HCT116 (cell line): ENCODE results near the gene ARHGEF38. TPM values are rescaled to one million over a fixed set of nuclear protein-coding genes. Genes with fewer than 3 reads are reported as not detected.

Experiments
- ATAC-seq: fragments of 200-7000 bp; cut with Tn5 transposase; 2 replicates; pipeline ENCODE4 v1.9.1; 2020; ENCODE audit warnings: mild to moderate bottlenecking, moderate library complexity
- BruUV-seq: library from RNA; stranded (reverse); fragments of 400-500 nt; replicated peaks from 2 replicates; lab custom pipeline; 2021; lab: Mats Ljungman, UMichigan
- CTCF ChIA-PET: fragments of 300-600 bp; sonication (Branson Sonifier 250); formaldehyde crosslinking; loops from one replicate; lab custom pipeline; 2021; ENCODE audit warnings: antibody characterized with exemption; lab: Charles Lee
- POLR2A ChIA-PET: fragments of 300-600, 350-600 bp; sonication (Branson Sonifier 250); formaldehyde crosslinking; loops from one replicate; lab custom pipeline; 2021; ENCODE audit warnings: antibody characterized with exemption; lab: Charles Lee
- RAD21 ChIA-PET, 2 experiments: fragments of 300-600 bp; sonication (Branson Sonifier 250); formaldehyde crosslinking; loops; one replicate each; lab custom pipeline; 2023; ENCODE audit warnings: low total read pairs in 2 of 2; ENCODE audit not compliant: uncharacterized antibody in 2 of 2, unreplicated experiment in 2 of 2, low non-redundant PET in 1 of 2; lab: Charles Lee
- DNase-seq: peaks from one replicate; pipeline ENCODE4 v3.0.0-alpha.2; 2010; ENCODE audit warnings: low read depth, low spot score
- H2AFZ ChIP-seq: fragments of 200-600 bp; shearing (Covaris generic), sonication (generic); 2 replicates; pipeline ENCODE4 v1.6.1; 2017; ENCODE audit warnings: low read depth, mixed run types, mixed read lengths, antibody characterized with exemption, low read length; ENCODE audit not compliant: poor library complexity, severe bottlenecking
- H3K27ac ChIP-seq: 2 replicates; pipeline ENCODE4 v1.5.1; 2012; ENCODE audit warnings: low read depth, low read length
- H3K27me3 ChIP-seq: fragments of 200-600 bp; sonication (generic); 2 replicates; pipeline ENCODE4 v1.6.1; 2016; ENCODE audit warnings: mixed run types, low read length, mixed read lengths; ENCODE audit not compliant: insufficient read depth
- H3K36me3 ChIP-seq, 2 experiments: fragments of 200-500 bp in 1 of 2; fragments of 200-600 bp in 1 of 2; sonication (Bioruptor generic) in 1 of 2; sonication (generic) in 1 of 2; 2 replicates each; pipeline versions ENCODE4 v1.5.1 to v1.6.1; 2014 to 2016; ENCODE audit warnings: low read length in 2 of 2, inconsistent platforms in 1 of 2, mixed read lengths in 1 of 2, mixed run types in 1 of 2; ENCODE audit not compliant: insufficient read depth in 2 of 2, control insufficient read depth in 1 of 2
- H3K4me1 ChIP-seq, 2 experiments: fragments of 200-600 bp in 1 of 2; sonication (generic) in 1 of 2; 2 replicates each; pipeline versions ENCODE4 v1.5.1 to v1.6.1; 2012 to 2017; ENCODE audit warnings: low read length in 2 of 2, inconsistent platforms in 1 of 2, mild to moderate bottlenecking in 1 of 2, mixed read lengths in 1 of 2, mixed run types in 1 of 2, moderate library complexity in 1 of 2; ENCODE audit not compliant: insufficient read depth in 2 of 2, control insufficient read depth in 1 of 2
- H3K4me2 ChIP-seq: fragments of 200-600 bp; sonication (generic); 2 replicates; pipeline ENCODE4 v1.6.1; 2017; ENCODE audit warnings: mixed run types, low read length, mixed read lengths
- H3K4me3 ChIP-seq, 2 experiments: fragments of 200-600 bp in 1 of 2; sonication (generic) in 1 of 2; replicated peaks in 1 of 2; 2 replicates each; pipeline ENCODE4 v1.5.1; 2011 to 2016; ENCODE audit warnings: low read length in 2 of 2, control low read depth in 1 of 2, low read depth in 1 of 2, mild to moderate bottlenecking in 1 of 2, mixed read lengths in 1 of 2, mixed run types in 1 of 2
- H3K79me2 ChIP-seq: fragments of 200-600 bp; sonication (generic); 2 replicates; pipeline ENCODE4 v1.6.1; 2017; ENCODE audit warnings: mild to moderate bottlenecking, mixed run types, low read length, moderate library complexity, mixed read lengths; ENCODE audit not compliant: insufficient read depth
- H3K9ac ChIP-seq: fragments of 200-600 bp; sonication (generic); 2 replicates; pipeline ENCODE4 v1.6.1; 2016; ENCODE audit warnings: low read length, mixed read lengths
- H3K9me2 ChIP-seq: fragments of 200-600 bp; sonication (generic), shearing (Covaris generic); 2 replicates; pipeline ENCODE4 v1.6.1; 2017; ENCODE audit warnings: mixed run types, mild to moderate bottlenecking, moderate library complexity; ENCODE audit not compliant: insufficient read depth
- H3K9me3 ChIP-seq, 2 experiments: fragments of 200-500 bp in 1 of 2; fragments of 200-600 bp in 1 of 2; sonication (Bioruptor generic) in 1 of 2; sonication (generic) in 1 of 2; 2 replicates each; pipeline ENCODE4 v1.6.1; 2014 to 2017; ENCODE audit warnings: low read length in 2 of 2, mixed read lengths in 2 of 2, inconsistent platforms in 1 of 2, low read depth in 1 of 2, mild to moderate bottlenecking in 1 of 2, mixed run types in 1 of 2, moderate library complexity in 1 of 2; ENCODE audit not compliant: control insufficient read depth in 1 of 2, insufficient read depth in 1 of 2
- H4K20me1 ChIP-seq: fragments of 200-600 bp; sonication (generic), shearing (Covaris generic); 2 replicates; pipeline ENCODE4 v1.6.1; 2017; ENCODE audit warnings: mixed run types, mild to moderate bottlenecking, moderate library complexity; ENCODE audit not compliant: insufficient read depth
- CEBPB ChIP-seq: IDR thresholded peaks from 2 replicates; pipeline ENCODE4 v1.6.1; 2012; ENCODE audit warnings: low read depth
- EZH2phosphoT487 ChIP-seq: fragments of 200-600 bp; IDR thresholded peaks from 2 replicates; pipeline ENCODE4 v1.6.1; 2018; ENCODE audit warnings: antibody characterized with exemption, borderline replicate concordance
- POLR2AphosphoS5 ChIP-seq: IDR thresholded peaks from 2 replicates; pipeline ENCODE4 v1.6.1; 2011; ENCODE audit warnings: mild to moderate bottlenecking, low read depth, low read length, moderate library complexity
- REST ChIP-seq: IDR thresholded peaks from 2 replicates; pipeline ENCODE4 v1.6.1; 2012; ENCODE audit warnings: low read depth
- SRF ChIP-seq: IDR thresholded peaks from 2 replicates; pipeline ENCODE4 v1.6.1; 2012; ENCODE audit warnings: low read depth
- ZBTB33 ChIP-seq: IDR thresholded peaks from 2 replicates; pipeline ENCODE4 v1.6.1; 2011; ENCODE audit warnings: mild to moderate bottlenecking, low read length, moderate library complexity; ENCODE audit not compliant: insufficient replicate concordance; ENCODE audit errors: extremely low read depth
- intact Hi-C: fragments of 100-400 bp; cut with micrococcal nuclease; formaldehyde crosslinking; loops from 2 replicates; pipeline ENCODE4 v1.10.0; 2022
- total RNA-seq: library from RNA; stranded (reverse); gene quantifications from one replicate; pipeline ENCODE4 v1.2.1, GENCODE V29; 2021; ENCODE audit not compliant: unreplicated experiment

The ARHGEF38 gene
- total RNA-seq, 1 experiment from 2014 or later, result not detected

GRCh38 chr4:105546086-105546485 is 6.3 kb upstream of the ARHGEF38 start:
- Histone ChIP-seq H3K9ac (no peak overlapping the region), H3K9me2 (no peaks in the 10 kb centered on the region), H3K36me3 (no peaks in the 10 kb centered on the region), H3K4me3 (no peak overlapping the region), H3K79me2 (no peaks in the 10 kb centered on the region), H3K9me3 (no peaks in the 10 kb centered on the region), H4K20me1 (no peaks in the 10 kb centered on the region), H2AFZ (no peak overlapping the region), H3K4me2 (no peak overlapping the region), H3K27me3 (no peaks in the 10 kb centered on the region), H3K4me1 (peaks cover 0 to 6% of the 10 kb centered on the region in 2 experiments; a peak in 1 of 4 replicates), H3K27ac (no peak overlapping the region)
- RAD21 ChIA-PET, result no interaction called here
- DNase-seq (no peak), ATAC-seq (no peak)
- POLR2A ChIA-PET, result no interaction called here
- CTCF ChIA-PET, result no interaction called here
- intact Hi-C loops, result no loop called here
- no peak for TF ChIP-seq SRF
- no peak for TF ChIP-seq POLR2AphosphoS5
- no peak for TF ChIP-seq REST
- no peak for TF ChIP-seq CEBPB
- TF ChIP-seq EZH2phosphoT487, result no peak
- TF ChIP-seq ZBTB33, result no peak
- BruUV-seq, result no TSS peak
